HS-27A (cell line): ENCODE data around the gene TRIM54.

Experiments
- DNase-seq: peaks from one replicate; pipeline ENCODE4 v3.0.0-alpha.2; 2012; ENCODE audit warnings: low read depth, missing footprints

The TRIM54 gene

GRCh38 chr2:27281855-27282559 lies at the start of gene TRIM54:
Gene TRIM54 (plus strand): TSS chr2:27282429. CDS start chr2:27282732, 303 bp downstream.
- no peak for DNase-seq

- no peak for DNase-seq
Observed at GRCh38 chr2:27233341-27233740, 48.9 kb upstream of the TRIM54 start.

DNA sequence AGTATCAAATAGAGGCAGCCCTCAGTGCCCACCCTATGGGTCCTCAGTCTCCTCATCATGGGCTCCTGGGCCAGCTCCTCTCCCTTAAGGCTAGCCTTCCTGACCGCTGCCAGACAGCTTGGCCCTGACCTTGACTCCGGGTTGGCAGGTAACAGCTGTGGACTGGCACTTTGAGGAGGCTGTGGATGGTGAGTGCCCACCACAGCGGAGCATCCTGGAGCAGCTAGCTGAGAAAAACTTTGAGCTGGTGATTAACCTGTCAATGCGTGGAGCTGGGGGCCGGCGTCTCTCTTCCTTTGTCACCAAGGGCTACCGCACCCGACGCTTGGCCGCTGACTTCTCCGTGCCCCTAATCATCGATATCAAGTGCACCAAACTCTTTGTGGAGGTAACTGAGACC lies 46.1 kb upstream of the TRIM54 start:
- no peak for DNase-seq

GRCh38 chr2:27236626-27237025 lies 45.6 kb upstream of the TRIM54 start:
- no peak for DNase-seq

GRCh38 chr2:27237341-27237945 lies 44.8 kb upstream of the TRIM54 start:
- DNase-seq: no peak

DNA sequence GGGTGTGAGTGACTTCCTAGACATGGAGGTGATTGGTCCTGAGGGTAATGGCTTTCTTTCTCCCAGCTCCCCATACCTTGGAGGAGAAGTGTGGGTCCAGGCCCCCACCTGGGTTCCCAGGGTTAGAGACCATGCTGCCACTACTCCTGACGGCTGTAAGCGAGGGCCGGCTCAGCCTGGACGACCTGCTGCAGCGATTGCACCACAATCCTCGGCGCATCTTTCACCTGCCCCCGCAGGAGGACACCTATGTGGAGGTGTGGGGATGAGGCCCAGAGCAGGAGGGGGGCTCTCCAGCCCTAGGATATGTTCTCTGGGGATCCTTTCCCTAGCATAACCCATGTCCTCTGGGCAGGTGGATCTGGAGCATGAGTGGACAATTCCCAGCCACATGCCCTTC lies 43.3 kb upstream of the TRIM54 start:
- DNase-seq: no peak

DNA sequence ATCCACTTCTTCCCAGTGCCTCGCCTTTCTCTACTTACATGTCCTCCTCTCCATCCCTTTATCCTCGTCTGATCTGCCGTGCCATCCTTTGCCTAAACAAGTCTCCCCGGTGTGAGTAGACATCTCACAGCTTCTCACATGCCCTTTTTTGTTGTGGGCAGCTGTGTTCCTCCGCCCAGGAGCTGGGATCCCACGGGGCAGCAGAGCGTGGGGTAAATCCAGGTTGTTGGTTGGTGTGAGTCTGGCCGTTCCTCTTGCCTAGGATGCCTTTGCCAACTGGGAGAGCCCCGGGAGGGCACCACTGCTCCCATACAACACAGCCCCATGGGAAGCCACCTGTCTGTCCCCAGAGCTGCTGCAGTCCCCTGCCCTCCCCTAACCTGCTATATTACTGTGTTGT lies 41.8 kb upstream of the TRIM54 start:
- DNase-seq: no peak

- DNase-seq: no peak
Observed at GRCh38 chr2:27241761-27242613, 40.2 kb upstream of the TRIM54 start.

DNA sequence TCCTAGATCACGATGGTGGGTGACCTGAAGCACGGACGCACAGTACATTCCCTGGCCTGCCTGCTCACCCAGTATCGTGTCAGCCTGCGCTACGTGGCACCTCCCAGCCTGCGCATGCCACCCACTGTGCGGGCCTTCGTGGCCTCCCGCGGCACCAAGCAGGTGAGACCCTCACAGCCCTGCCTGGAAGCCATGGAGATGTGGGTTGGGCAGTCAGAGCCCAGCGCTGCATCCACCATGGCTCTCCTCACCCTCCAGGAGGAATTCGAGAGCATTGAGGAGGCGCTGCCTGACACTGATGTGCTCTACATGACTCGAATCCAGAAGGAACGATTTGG lies 39.6 kb upstream of the TRIM54 start:
- DNase-seq: no peak

DNA sequence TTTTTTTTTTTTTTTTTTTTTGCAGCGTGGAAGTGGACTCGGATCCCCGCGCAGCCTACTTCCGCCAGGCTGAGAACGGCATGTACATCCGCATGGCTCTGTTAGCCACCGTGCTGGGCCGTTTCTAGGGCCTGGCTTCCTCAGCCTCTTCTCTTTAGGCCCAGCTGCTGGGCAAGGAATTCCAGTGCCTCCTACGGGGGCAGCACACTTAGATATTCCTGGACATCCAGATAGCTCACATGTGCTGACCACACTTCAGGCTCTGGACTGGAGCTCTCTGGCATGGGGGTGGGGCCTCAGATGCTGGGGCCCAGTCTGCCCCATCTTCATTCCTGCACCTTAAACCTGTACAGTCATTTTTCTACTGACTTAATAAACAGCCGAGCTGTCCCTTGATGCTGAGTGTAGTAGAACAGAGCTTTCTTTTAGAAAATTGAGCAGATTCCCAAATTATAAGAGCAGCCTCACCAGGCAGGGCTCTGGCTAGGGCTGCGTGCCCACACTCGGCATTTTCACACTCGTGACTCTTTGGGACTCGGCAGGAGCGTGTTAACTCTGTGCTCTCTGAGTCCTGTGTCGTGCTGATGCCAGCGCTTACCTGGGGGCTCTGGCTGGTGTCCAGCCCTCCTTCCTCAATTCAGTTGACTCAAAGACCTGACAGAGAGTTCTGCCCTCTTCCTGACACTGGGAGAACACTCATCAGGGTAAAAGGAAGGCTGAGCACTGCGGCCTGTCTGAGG lies 38.7 kb upstream of the TRIM54 start:
- DNase-seq: no peak

DNA sequence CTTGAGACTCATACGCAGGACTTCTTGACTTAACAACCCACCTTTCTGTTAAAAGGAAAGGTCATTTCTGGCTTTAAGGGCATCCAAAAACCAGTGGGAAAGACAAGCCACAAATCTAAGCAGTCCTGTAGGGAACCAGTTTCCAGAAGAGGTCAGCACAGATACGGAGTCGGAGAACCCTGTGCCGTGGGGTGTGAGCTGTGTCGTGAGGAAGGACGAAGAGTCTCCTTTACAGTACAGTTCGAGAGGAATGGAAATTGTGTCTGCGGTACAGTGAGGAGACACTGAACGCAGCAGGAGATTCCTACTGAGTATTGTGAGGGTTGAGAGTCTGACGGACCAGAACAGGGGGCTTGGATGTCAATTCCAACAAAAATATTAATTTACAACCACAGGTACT lies 37.1 kb upstream of the TRIM54 start:
- DNase-seq: no peak

DNA sequence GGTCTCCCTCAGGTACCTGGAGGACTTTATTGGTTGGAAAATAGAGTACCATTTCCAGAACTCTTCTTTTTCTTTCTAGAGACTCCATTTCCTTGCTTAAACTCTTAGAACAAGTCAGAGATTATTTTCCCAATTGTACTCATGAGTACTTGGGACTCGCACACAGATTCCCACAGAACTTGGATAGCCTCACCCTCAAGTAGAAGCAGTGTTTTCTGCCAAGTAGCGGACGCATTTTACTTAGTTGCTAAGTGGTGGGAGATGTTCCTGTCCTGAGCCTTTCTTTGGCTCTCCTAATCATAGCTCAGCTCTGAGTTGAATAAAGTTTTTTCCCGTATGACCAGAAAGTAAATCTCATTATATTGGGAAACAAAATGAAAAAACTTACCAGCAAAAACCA lies 36.6 kb upstream of the TRIM54 start:
- DNase-seq: no peak

DNA sequence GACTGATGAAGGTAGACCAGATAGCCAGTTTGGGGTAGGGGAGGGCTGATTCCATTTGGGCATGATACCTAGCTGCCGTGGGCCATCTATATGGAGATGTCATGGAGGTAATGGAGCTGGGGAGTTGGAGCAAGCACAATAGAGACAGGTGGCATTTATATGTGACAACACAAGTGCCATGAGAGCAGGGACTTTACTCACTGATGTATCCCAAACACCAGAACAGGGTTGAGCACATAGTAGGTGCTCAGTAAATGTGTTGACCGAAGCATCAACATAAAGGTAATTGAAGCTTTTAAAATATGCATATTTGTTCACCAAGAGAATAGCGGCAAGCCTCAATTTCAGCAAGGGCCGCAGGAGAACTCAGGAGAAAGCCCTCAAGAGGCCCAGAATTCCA lies 34.3 kb upstream of the TRIM54 start:
- DNase-seq: no peak

DNA sequence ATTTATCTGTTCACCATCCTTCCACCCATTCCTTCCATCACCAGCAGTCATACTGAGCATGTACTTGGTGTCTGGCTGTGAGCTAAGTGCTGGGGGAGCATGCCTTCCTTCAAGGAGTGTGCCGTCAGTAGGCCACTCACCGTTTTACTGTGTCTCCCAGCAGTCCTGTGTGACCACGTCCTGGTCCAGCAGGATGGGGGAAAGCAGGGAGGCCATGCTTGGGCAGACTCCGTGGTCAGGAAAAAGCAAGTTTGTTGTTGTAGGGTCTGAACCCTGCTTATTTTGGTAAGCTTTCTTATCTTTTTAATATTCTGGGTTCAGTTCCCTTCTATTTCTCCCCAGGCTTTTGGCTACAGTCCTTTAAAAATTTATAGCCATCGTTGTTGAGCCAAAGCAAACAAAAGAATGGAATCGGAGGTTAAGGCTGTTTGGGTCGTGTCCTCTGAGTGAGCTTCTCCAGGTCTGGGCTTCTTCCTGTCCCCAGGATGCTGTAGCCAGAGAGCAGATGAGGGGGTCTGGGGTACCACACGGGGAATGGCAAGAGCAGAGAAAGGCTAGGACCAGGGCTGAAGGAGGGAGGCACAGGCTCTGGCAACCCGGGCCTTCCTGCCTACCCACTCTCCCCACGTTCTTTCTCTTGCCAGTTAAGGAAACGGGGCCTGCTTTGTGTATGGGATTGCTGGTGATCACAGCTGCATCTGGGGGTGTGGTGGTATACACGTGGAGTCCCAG lies 32.9 kb upstream of the TRIM54 start:
- DNase-seq: no peak

- DNase-seq: no peak
Observed at GRCh38 chr2:27249891-27250651, 32.2 kb upstream of the TRIM54 start.

DNA sequence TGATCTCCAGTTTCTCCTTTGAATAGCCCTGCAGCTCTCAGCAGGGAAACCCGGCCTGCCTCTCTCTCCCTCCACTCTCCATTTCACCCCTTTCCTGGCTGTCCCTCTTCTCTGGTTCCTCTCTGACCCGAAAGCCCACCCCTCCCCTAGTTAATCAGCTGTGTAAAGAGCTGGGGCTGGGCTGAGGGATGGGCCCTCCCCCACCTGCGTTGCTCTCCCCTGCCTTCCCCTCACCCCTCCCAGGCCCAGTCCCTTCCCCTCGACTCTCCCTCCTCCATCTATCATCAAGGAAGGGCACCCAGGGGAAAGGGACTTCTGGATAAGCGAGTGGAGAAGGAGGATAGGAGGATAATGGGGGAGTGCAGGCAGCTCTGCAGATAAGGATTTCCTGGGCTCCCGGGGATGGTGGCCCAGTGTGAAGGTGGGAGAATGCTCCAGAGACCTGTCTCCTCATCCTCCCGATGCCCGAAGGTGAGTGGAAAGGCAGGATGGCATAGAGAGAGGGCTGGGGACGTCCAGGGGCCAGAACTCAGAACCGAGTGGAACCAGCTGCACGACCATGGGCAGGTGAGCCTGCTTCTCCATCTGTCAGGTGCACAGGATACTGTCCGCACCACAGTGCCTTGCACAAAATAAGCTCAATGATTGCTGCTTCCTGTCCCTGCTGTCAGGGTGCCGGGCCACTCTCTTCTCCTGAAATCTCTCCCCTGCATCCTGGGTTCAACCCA lies 31.4 kb upstream of the TRIM54 start:
- no peak for DNase-seq

GRCh38 chr2:27251766-27252165 lies 30.5 kb upstream of the TRIM54 start:
- DNase-seq: no peak

- no peak for DNase-seq
Observed at GRCh38 chr2:27255187-27255586, 27.0 kb upstream of the TRIM54 start.

DNA sequence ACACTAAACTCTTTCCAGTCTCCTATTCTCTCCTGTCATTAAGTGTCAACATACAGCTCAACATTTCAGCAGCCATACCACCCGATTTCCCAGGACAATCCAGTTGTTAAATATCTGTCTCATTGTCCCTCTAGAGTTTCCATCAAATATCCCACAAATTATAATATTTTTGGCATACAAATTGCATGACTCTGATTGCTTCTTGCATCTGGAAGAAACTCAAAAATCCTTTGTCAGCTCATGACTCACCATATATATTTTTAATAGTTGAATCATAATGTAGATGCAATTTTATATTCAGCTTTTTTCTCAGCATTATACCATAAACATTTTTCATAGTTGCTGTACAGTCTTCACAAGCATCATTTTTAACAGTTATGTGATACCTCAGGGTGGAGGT lies 26.6 kb upstream of the TRIM54 start:
- DNase-seq: peak; percentile 58

- DNase-seq: no peak
Observed at GRCh38 chr2:27256855-27257454, 25.3 kb upstream of the TRIM54 start.
